IPS-18c (cell line): Measurements from ENCODE around the gene MDN1.
"Not testable (repeated sequence)": the region's sequence is repeated elsewhere in the genome, so short reads cannot be mapped to it uniquely, and the experiment has no call there.

Source experiments
- H3K4me3 ChIP-seq: 2 replicates; pipeline ENCODE4 v1.7.0; 2013; ENCODE audit warnings: low read depth, mild to moderate bottlenecking, low read length, moderate library complexity; ENCODE audit not compliant: insufficient read depth
- H3K9me3 ChIP-seq: one replicate; pipeline ENCODE4 v1.6.1; 2013; ENCODE audit warnings: mild to moderate bottlenecking, low read length, moderate library complexity; ENCODE audit not compliant: control insufficient read depth, insufficient read depth

MDN1 gene

GRCh38 chr6:89828475-89828987, 8.9 kb upstream of the MDN1 start:
- H3K4me3 ChIP-seq: peak overlapping the region; percentile 54; the same call in 1 of the 2 replicates
- H3K9me3 ChIP-seq: not testable (repeated sequence)

- H3K9me3 ChIP-seq: no peaks in the 10 kb centered on the region
- no peak overlapping the region for H3K4me3 ChIP-seq
These were observed 6.5 kb upstream of the MDN1 start for GRCh38 chr6:89826029-89826528.

GRCh38 chr6:89818977-89819335, 638 bp downstream of the MDN1 start:
- H3K4me3 ChIP-seq: peak overlapping the region; percentile 91

GRCh38 chr6:89817481-89817880, 2.1 kb downstream of the MDN1 start:
- Histone ChIP-seq H3K9me3 (no peaks in the 10 kb centered on the region), H3K4me3 (peak overlapping the region; percentile 91)

More at GRCh38 chr6:89818977-89819335, 638 bp downstream of the MDN1 start:
- no peaks in the 10 kb centered on the region for H3K9me3 ChIP-seq

GRCh38 chr6:89813422-89813821, 6.2 kb downstream of the MDN1 start:
- not testable (repeated sequence) for H3K9me3 ChIP-seq, H3K4me3 ChIP-seq

- no peaks in the 10 kb centered on the region for H3K9me3 ChIP-seq
- H3K4me3 ChIP-seq: no peak overlapping the region
These were observed 12.0 kb downstream of the MDN1 start for GRCh38 chr6:89807581-89807980.

- Histone ChIP-seq H3K4me3 (no peak overlapping the region), H3K9me3 (no peaks in the 10 kb centered on the region)
These were observed 13.7 kb downstream of the MDN1 start for GRCh38 chr6:89805814-89806371.

- H3K4me3 ChIP-seq: no peak overlapping the region
- H3K9me3 ChIP-seq: no peaks in the 10 kb centered on the region
These were observed 16.3 kb downstream of the MDN1 start for GRCh38 chr6:89803271-89803670.

GRCh38 chr6:89799756-89800155, 19.8 kb downstream of the MDN1 start:
- no peaks in the 10 kb centered on the region for H3K9me3 ChIP-seq
- no peak overlapping the region for H3K4me3 ChIP-seq

GRCh38 chr6:89799096-89799495, 20.5 kb downstream of the MDN1 start:
- Histone ChIP-seq H3K4me3 (no peak overlapping the region), H3K9me3 (no peaks in the 10 kb centered on the region)

GRCh38 chr6:89797317-89797716, 22.3 kb downstream of the MDN1 start:
- Histone ChIP-seq H3K4me3 (no peak overlapping the region), H3K9me3 (no peaks in the 10 kb centered on the region)

GRCh38 chr6:89794324-89794723, 25.3 kb downstream of the MDN1 start:
- H3K9me3 ChIP-seq: no peaks in the 10 kb centered on the region
- H3K4me3 ChIP-seq: no peak overlapping the region

GRCh38 chr6:89793586-89793985, 26.0 kb downstream of the MDN1 start:
- Histone ChIP-seq H3K4me3 (no peak overlapping the region), H3K9me3 (no peaks in the 10 kb centered on the region)

GRCh38 chr6:89792881-89793280, 26.7 kb downstream of the MDN1 start:
- Histone ChIP-seq H3K9me3 (no peaks in the 10 kb centered on the region), H3K4me3 (no peak overlapping the region)

GRCh38 chr6:89790403-89790802, 29.2 kb downstream of the MDN1 start:
- Histone ChIP-seq H3K4me3 (no peak overlapping the region), H3K9me3 (no peaks in the 10 kb centered on the region)

- no peak overlapping the region for H3K4me3 ChIP-seq
- H3K9me3 ChIP-seq: no peaks in the 10 kb centered on the region
These were observed 29.6 kb downstream of the MDN1 start for GRCh38 chr6:89789980-89790379.

GRCh38 chr6:89787660-89788328, 31.8 kb downstream of the MDN1 start:
- no peak overlapping the region for H3K4me3 ChIP-seq
- no peaks in the 10 kb centered on the region for H3K9me3 ChIP-seq

GRCh38 chr6:89786970-89787369, 32.6 kb downstream of the MDN1 start:
- Histone ChIP-seq H3K9me3 (no peaks in the 10 kb centered on the region), H3K4me3 (no peak overlapping the region)
